WTC11 (cell line): ENCODE data around the gene CD300LD. TPM values are rescaled to one million over a fixed set of nuclear protein-coding genes. Genes with fewer than 3 reads are reported as not detected.

ENCODE experiments used
- ATAC-seq: fragments of 200-7000 bp; cut with Tn5 transposase; 2 replicates; pipeline ENCODE4 v1.10.0; 2021; ENCODE audit warnings: mild to moderate bottlenecking, moderate library complexity
- CTCF ChIA-PET: fragments of 300-600 bp; sonication (Branson Sonifier 250); formaldehyde crosslinking; loops from one replicate; lab custom pipeline; 2021; ENCODE audit warnings: antibody characterized with exemption; lab: Charles Lee
- POLR2A ChIA-PET: fragments of 350-600 bp; sonication (Branson Sonifier 250); formaldehyde crosslinking; loops from one replicate; lab custom pipeline; 2021; ENCODE audit warnings: antibody characterized with exemption; lab: Charles Lee
- DNase-seq: peaks from one replicate; pipeline ENCODE4 v3.0.0; 2021; ENCODE audit warnings: low spot score
- H3K27ac Mint-ChIP-seq: 2 replicates; pipeline ENCODE4 v1.8.0; 2021; ENCODE audit warnings: mixed read lengths
- H3K27me3 Mint-ChIP-seq: 2 replicates; pipeline ENCODE4 v1.8.0; 2021; ENCODE audit warnings: low read depth, mild to moderate bottlenecking, moderate library complexity, mixed read lengths
- H3K36me3 Mint-ChIP-seq: 2 replicates; pipeline ENCODE4 v1.8.0; 2021; ENCODE audit warnings: mixed read lengths
- H3K4me1 Mint-ChIP-seq: 2 replicates; pipeline ENCODE4 v1.8.0; 2022; ENCODE audit warnings: mixed read lengths
- H3K4me3 Mint-ChIP-seq: 2 replicates; pipeline ENCODE4 v1.8.0; 2021; ENCODE audit warnings: mild to moderate bottlenecking, moderate library complexity, mixed read lengths
- H3K9me3 Mint-ChIP-seq: 2 replicates; pipeline ENCODE4 v1.8.0; 2021; ENCODE audit warnings: mixed read lengths
- CBFB ChIP-seq: sonication (generic); formaldehyde crosslinking; IDR thresholded peaks from 2 replicates; pipeline ENCODE4 v1.8.1; 2022; ENCODE audit warnings: mild to moderate bottlenecking, low read depth, missing genetic modification reagents
- IRF2 ChIP-seq: sonication (generic); formaldehyde crosslinking; IDR thresholded peaks from 2 replicates; pipeline ENCODE4 v1.8.0; 2022; ENCODE audit warnings: low read depth, missing genetic modification reagents, borderline replicate concordance
- JUN ChIP-seq: sonication (generic); formaldehyde crosslinking; IDR thresholded peaks from 2 replicates; pipeline ENCODE4 v1.8.0; 2023; ENCODE audit warnings: mild to moderate bottlenecking, missing genetic modification reagents
- MYBL2 ChIP-seq: sonication (generic); formaldehyde crosslinking; IDR thresholded peaks from 2 replicates; pipeline ENCODE4 v1.8.1; 2023; ENCODE audit warnings: mild to moderate bottlenecking, moderate library complexity, missing genetic modification reagents
- RELA ChIP-seq: sonication (generic); formaldehyde crosslinking; IDR thresholded peaks from 2 replicates; pipeline ENCODE4 v1.8.1; 2022; ENCODE audit warnings: missing genetic modification reagents, mild to moderate bottlenecking, borderline replicate concordance
- RORB ChIP-seq: fragments of 250-450 bp; sonication (Bioruptor Pico); IDR thresholded peaks from 2 replicates; pipeline ENCODE4 v1.9.0; 2021; ENCODE audit warnings: mild to moderate bottlenecking
- SOX15 ChIP-seq: fragments of 250-450 bp; sonication (Bioruptor Pico); IDR thresholded peaks from 2 replicates; pipeline ENCODE4 v1.9.0; 2021; ENCODE audit warnings: mild to moderate bottlenecking
- SP1 ChIP-seq: sonication (generic); formaldehyde crosslinking; conservative IDR thresholded peaks from 2 replicates; pipeline ENCODE4 v1.8.1; 2022; ENCODE audit warnings: missing genetic modification reagents
- TEAD1 ChIP-seq: sonication (generic); formaldehyde crosslinking; IDR thresholded peaks from 2 replicates; pipeline ENCODE4 v1.8.0; 2022; ENCODE audit warnings: mild to moderate bottlenecking, missing genetic modification reagents
- USF1 ChIP-seq: sonication (generic); formaldehyde crosslinking; IDR thresholded peaks from 2 replicates; pipeline ENCODE4 v1.8.0; 2022; ENCODE audit warnings: mild to moderate bottlenecking, missing genetic modification reagents
- ZNF219 ChIP-seq: sonication (generic); formaldehyde crosslinking; IDR thresholded peaks from 2 replicates; pipeline ENCODE4 v1.8.0; 2023; ENCODE audit warnings: missing genetic modification reagents, mild to moderate bottlenecking, borderline replicate concordance
- ZNF512 ChIP-seq: sonication (generic); formaldehyde crosslinking; IDR thresholded peaks from 2 replicates; pipeline ENCODE4 v1.8.1; 2022; ENCODE audit warnings: missing genetic modification reagents, borderline replicate concordance
- ZNF671 ChIP-seq: fragments of 250-450 bp; sonication (Bioruptor Pico); IDR thresholded peaks from 2 replicates; pipeline ENCODE4 v1.8.0; 2021; ENCODE audit warnings: mild to moderate bottlenecking
- ZSCAN18 ChIP-seq: fragments of 250-450 bp; sonication (Bioruptor Pico); IDR thresholded peaks from 2 replicates; pipeline ENCODE4 v2.1.2; 2022; ENCODE audit warnings: mild to moderate bottlenecking, moderate library complexity
- total RNA-seq: library from RNA; stranded (reverse); gene quantifications from 3 replicates; pipeline ENCODE4 v1.2.3, GENCODE V29; 2021
- TF ChIP-seq, protein P1 (sequence below): fragments of 250-450 bp; sonication (Bioruptor Pico); conservative IDR thresholded peaks from 2 replicates; pipeline ENCODE4 v1.9.0; 2021; ENCODE audit warnings: mild to moderate bottlenecking
- TF ChIP-seq, protein P2 (sequence below): sonication (generic); formaldehyde crosslinking; IDR thresholded peaks from 2 replicates; pipeline ENCODE4 v1.8.0; 2022; ENCODE audit warnings: missing genetic modification reagents
- TF ChIP-seq, protein P3 (sequence below): sonication (generic); formaldehyde crosslinking; IDR thresholded peaks from 2 replicates; pipeline ENCODE4 v1.8.0; 2023; ENCODE audit warnings: mild to moderate bottlenecking, missing genetic modification reagents

CD300LD gene
- total RNA-seq, 1 experiment from 2014 or later: not detected

DNA sequence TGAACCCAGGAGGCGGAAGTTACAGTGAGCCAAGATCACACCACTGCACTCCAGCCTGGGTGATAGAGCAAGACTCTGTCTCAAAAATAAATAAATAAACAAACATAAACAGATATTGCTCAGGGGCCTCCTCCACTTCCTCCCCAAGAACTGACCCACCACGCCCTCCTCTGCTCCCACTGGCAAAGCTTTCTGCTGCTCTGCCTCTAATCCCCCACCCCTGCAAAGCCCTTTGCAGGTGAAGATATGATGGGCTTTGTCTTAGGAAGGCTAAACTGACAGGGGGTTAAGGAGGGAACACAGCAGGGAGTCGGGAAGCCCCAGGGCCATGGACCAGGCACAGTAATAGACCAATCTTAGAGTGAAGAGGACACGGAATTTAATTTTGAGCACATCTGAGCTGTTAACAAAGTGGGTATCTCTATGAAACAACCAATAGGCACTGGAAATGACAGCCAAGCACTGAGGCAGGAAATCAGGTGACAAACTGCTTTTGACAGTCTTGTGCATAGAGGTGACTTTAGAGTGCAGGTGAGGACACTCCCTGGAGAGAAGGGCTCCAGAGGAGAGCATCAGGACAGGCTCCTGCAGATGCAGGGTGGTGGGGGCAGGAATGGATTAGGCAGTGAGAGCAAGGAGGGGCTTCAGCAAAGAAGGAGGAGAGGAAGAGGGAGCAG lies 6.4 kb upstream of the CD300LD start:
- Mint-ChIP-seq H3K9me3 (no peaks in the 10 kb centered on the region), H3K4me1 (peaks cover 7% of the 10 kb centered on the region), H3K27ac (no peak overlapping the region), H3K27me3 (peaks cover 7% of the 10 kb centered on the region), H3K4me3 (no peak overlapping the region)
- ATAC-seq: no peak
- CTCF ChIA-PET: interaction anchor here (0.5 to 1.1 kb wide), 2 partner anchors 34 to 231 kb away, joined by 3 read pairs; no protein-coding TSS in a partner anchor
- TF ChIP-seq, protein P1, sequence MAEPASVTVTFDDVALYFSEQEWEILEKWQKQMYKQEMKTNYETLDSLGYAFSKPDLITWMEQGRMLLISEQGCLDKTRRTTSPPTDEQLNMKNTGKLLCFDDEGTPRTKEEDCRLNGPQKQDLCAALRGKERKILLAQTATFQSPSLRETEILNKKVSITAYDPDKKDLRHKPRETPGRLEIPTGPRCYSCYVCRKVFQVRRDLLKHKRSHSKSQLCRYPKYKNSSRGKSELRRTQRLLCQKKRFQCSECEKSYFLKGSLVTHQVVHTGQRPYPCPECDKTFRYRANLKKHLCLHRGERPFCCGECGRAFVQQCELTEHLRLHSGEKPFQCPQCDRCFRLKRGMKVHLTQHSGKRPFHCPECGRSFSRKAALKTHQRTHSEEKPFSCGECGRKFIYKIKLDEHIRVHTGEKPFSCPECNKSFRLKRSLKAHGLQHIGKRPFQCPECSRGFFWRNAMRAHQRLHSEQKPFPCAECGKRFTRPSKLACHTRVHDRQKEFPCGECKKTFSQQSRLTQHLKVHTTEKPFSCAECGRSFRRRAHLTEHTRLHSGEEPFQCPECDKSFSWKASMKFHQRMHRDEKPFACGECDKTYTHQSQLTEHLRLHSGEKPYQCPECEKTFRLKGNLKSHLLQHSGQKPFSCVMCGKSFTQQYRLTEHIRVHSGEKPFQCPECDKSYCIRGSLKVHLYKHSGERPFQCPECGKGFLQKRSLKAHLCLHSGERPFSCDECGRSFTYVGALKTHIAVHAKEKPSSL (CRISPR knock-in tag): no peak
- TF ChIP-seq JUN (CRISPR knock-in tag) (no peak), RORB (CRISPR knock-in tag) (no peak), CBFB (CRISPR knock-in tag) (no peak), USF1 (CRISPR knock-in tag) (no peak), RELA (CRISPR knock-in tag) (no peak)
- TF ChIP-seq, protein P2, sequence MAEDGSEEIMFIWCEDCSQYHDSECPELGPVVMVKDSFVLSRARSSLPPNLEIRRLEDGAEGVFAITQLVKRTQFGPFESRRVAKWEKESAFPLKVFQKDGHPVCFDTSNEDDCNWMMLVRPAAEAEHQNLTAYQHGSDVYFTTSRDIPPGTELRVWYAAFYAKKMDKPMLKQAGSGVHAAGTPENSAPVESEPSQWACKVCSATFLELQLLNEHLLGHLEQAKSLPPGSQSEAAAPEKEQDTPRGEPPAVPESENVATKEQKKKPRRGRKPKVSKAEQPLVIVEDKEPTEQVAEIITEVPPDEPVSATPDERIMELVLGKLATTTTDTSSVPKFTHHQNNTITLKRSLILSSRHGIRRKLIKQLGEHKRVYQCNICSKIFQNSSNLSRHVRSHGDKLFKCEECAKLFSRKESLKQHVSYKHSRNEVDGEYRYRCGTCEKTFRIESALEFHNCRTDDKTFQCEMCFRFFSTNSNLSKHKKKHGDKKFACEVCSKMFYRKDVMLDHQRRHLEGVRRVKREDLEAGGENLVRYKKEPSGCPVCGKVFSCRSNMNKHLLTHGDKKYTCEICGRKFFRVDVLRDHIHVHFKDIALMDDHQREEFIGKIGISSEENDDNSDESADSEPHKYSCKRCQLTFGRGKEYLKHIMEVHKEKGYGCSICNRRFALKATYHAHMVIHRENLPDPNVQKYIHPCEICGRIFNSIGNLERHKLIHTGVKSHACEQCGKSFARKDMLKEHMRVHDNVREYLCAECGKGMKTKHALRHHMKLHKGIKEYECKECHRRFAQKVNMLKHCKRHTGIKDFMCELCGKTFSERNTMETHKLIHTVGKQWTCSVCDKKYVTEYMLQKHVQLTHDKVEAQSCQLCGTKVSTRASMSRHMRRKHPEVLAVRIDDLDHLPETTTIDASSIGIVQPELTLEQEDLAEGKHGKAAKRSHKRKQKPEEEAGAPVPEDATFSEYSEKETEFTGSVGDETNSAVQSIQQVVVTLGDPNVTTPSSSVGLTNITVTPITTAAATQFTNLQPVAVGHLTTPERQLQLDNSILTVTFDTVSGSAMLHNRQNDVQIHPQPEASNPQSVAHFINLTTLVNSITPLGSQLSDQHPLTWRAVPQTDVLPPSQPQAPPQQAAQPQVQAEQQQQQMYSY (CRISPR knock-in tag): no peak
- TF ChIP-seq, all 79 proteins: peak for 0
- DNase-seq: no peak
- POLR2A ChIA-PET: no interaction called here
- no peaks in the 10 kb centered on the region for H3K36me3 Mint-ChIP-seq

- ATAC-seq (no peak), DNase-seq (no peak)
- CTCF ChIA-PET: interaction anchor here (0.7 to 1.2 kb wide), 4 partner anchors 31 to 229 kb away, joined by 3 to 6 read pairs (median 3); no protein-coding TSS in a partner anchor
- Mint-ChIP-seq H3K4me1 (peaks cover 7% of the 10 kb centered on the region), H3K36me3 (no peaks in the 10 kb centered on the region), H3K4me3 (no peak overlapping the region), H3K27me3 (peaks cover 13% of the 10 kb centered on the region), H3K9me3 (no peaks in the 10 kb centered on the region), H3K27ac (no peak overlapping the region)
- POLR2A ChIA-PET: interaction anchor here (0.6 kb wide), 1 partner anchor 306 kb away, joined by 3 read pairs; no protein-coding TSS in a partner anchor
- TF ChIP-seq, protein P3, sequence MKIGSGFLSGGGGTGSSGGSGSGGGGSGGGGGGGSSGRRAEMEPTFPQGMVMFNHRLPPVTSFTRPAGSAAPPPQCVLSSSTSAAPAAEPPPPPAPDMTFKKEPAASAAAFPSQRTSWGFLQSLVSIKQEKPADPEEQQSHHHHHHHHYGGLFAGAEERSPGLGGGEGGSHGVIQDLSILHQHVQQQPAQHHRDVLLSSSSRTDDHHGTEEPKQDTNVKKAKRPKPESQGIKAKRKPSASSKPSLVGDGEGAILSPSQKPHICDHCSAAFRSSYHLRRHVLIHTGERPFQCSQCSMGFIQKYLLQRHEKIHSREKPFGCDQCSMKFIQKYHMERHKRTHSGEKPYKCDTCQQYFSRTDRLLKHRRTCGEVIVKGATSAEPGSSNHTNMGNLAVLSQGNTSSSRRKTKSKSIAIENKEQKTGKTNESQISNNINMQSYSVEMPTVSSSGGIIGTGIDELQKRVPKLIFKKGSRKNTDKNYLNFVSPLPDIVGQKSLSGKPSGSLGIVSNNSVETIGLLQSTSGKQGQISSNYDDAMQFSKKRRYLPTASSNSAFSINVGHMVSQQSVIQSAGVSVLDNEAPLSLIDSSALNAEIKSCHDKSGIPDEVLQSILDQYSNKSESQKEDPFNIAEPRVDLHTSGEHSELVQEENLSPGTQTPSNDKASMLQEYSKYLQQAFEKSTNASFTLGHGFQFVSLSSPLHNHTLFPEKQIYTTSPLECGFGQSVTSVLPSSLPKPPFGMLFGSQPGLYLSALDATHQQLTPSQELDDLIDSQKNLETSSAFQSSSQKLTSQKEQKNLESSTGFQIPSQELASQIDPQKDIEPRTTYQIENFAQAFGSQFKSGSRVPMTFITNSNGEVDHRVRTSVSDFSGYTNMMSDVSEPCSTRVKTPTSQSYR (CRISPR knock-in tag): no peak
- TF ChIP-seq ZNF671 (CRISPR knock-in tag) (no peak), SP1 (CRISPR knock-in tag) (no peak), CBFB (CRISPR knock-in tag) (no peak), TEAD1 (CRISPR knock-in tag) (no peak), MYBL2 (CRISPR knock-in tag) (no peak), IRF2 (CRISPR knock-in tag) (no peak), SOX15 (no peak), ZSCAN18 (CRISPR knock-in tag) (no peak), ZNF512 (CRISPR knock-in tag) (no peak), ZNF219 (CRISPR knock-in tag) (no peak)
- TF ChIP-seq, protein P1 (CRISPR knock-in tag): no peak
Measured at GRCh38 chr17:74597069-74597790, 5.1 kb upstream of the CD300LD start.
